Stimulated activated CD8-positive, alpha-beta memory T cell treated with anti-CD3 and anti-CD28 coated beads, Interleukin-7, amount 100 ng/mL, for 48 hours (primary cell): ENCODE results near the gene FGD2.
"Not testable (repeated sequence)": the region's sequence is repeated elsewhere in the genome, so short reads cannot be mapped to it uniquely, and the experiment has no call there.

Source experiments
- DNase-seq, 2 donors: peaks; one replicate each; pipeline ENCODE4 v3.0.0-alpha.2; 2020; ENCODE audit warnings: low read depth in 1 of 2; ENCODE audit errors: extremely low read depth in 1 of 2

FGD2 gene

DNA sequence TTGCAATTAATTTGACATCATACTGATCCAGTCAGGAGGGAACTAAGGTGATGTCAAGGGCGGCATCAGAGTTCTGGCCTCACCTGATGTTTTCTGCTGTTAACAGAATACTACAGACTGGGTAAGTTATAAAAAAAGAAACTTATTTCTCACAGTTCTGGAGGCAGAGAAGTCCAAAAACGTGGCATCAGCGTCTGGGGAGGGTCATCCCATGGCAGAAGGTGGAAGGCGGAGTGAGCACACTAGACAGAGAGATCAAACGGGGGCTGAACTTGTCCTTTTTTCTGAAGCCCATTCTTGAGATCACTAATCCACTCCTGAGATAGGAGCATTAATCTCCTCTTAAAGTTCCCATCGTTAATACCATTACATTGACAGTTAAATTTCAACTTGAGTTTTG, 16.2 kb upstream of the FGD2 start:
- no peak for DNase-seq

DNA sequence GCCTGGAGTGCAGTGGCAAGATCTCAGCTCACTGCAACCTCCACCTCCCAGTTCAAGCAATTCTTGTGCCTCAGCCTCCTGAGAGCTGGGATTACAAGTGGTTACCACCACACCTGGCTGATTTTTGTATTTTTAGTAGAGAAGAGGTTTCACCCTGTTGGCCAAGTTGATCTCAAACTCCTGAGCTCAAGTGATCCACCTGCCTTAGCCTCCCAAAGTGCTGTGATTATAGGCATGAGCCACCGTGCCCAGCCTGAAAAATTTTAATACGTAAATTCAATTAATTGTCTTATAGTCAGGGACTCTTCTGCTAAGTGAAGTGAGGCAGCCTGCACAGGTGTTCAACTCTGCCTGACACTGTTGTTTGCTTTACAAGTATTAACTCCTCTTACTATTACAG, 15.1 kb upstream of the FGD2 start:
- not testable (repeated sequence) for DNase-seq

DNA sequence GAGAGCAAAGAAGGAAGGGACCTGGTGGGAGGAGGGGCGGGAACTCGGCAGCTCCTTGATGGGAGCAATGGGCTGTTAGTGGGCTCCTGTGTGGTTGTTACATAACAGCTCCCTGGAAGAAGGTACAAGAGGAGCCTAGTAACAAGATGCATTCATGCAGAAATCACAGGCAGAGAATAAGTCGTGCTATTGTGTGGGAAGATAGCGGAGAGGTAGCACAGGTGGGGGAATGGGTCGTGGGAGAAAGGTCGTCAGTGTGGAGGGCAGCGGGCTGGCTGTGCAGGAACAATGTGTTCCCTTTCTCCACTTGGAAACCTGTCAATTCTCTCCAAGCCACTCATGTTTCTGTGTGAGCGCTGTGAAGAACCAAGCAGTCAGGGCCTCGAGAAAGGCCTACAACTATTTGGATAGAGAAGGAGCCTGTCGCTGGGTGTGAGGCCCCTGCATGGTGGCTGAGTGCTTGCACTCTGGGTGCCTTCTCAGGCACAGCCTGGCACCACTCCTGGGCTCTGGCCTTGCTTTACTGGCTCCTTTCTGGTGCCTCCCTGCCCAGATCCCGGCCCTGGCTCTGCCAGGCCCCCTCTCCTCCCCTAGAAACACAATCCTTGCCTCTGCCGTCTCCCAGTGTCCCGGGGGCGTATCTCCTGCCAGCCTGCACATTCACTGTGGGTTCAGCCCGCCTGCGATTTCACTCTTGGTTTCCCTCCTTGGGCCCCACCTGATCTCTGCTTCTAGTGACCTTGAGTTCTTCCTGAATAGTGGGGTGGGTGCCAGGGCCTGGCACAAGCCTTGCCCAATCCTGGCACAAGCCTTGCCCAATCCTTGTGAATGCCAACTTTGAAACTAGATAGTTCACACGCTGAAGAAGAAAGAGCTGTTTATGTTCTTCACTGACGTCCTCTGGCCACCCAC, 7.4 kb upstream of the FGD2 start:
- no peak for DNase-seq

- no peak for DNase-seq
Measured at GRCh38 chr6:36998723-36999038, 6.8 kb upstream of the FGD2 start.

GRCh38 chr6:36999061-36999750, 6.2 kb upstream of the FGD2 start:
- DNase-seq: no peak

DNA sequence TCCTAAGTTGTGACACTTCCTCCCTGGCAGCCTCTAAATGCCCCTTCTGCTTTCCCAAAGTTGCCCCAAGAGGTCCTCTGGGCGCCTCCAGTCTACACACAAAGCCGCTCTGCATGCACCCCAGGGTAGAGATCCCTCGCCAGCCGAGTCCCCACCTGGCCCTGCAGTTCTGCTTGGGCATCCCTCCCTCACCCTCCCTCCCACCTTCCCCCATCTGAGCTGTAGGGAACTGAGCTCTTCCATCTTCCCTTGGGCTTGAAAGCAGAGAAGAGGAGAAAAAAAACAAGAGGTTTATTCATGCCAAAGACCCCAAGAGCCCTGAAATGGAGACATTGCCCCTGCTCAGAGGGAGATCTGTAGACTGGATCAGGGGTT, 5.7 kb upstream of the FGD2 start:
- no peak for DNase-seq

DNA sequence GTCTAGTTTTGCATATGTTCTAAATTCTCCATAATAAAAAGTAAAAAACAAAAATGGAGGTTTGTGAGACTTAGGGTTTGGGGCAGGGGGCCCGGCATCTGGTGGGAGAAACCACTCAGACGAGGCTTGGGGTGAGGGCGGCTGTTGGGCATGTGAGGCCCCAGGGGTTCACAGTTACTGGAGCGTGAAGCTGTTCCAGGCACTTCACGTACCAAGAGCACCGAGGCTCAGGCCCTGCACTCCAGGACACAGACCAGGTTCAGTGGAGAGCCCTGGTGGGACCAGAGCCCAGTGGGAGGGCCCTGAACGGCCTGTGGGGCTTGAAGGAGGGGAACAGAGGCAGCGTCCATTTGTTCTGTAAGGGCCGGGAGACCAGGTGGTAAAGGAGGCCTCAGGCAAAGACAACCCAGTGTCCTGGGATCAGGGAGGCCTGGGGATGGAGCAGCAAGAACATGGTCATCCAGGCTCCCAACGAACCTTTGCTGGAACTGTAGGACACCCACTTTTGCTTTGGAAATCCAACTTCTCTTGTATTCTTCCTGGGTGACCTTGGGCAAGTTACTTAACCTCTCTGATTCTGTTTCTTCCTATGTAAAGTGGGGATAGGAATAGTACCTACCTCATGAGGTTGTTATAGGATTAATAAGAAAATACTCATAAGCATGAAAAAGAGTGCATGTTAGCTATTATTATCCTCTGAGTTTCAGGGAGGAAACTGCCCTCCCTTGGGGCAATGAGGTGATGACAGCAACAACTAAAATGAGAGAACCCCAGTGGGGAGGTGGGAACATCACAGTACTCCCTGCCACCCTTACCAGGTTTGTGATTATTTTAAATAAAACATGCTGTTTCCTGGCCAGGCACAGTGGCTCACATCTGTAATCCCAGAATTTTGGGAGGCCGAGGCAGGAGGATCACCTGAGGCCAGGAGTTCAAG, 1.1 kb upstream of the FGD2 start:
- DNase-seq: no peak

GRCh38 chr6:37005827-37006567, 542 bp downstream of the FGD2 start:
- DNase-seq: no peak

GRCh38 chr6:37006793-37007339, 1.4 kb downstream of the FGD2 start:
- no peak for DNase-seq

DNA sequence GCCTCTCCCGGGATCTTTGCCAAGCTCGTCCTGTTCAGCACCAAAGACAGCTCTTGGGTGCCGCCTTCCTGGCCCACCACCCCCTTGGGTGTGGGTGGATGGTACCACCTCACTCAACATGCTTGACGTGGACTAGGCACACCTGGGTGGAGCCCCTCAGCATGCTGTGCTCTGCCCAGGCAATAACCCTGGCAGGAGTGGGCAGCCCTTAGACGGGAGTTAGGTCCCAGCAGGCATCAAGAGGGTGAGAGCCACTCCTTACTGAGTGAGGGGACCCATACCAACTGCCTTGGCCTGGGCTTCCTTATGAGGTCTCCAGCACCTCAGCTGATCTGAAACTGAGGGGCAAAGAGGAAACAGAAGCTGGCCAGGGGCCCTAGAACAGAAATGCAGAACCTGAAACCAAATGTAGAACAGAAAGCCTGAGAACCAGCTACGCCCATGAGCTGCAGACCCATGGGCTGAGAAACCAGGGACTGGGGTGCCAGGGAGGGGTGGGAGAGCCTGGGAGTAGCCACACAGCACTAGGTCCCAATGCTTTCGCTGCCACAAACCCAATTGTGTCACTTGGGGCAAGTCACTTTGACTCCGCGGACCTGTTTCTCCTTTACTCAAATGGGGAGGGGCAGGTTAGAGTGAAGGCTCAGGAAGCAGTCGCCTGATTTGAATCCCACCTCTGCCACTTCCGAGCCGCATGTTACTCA, 2.0 kb downstream of the FGD2 start:
- no peak for DNase-seq

- no peak for DNase-seq
Measured at GRCh38 chr6:37008484-37009465, 3.3 kb downstream of the FGD2 start.

GRCh38 chr6:37010402-37010892, 5.0 kb downstream of the FGD2 start:
- no peak for DNase-seq

DNA sequence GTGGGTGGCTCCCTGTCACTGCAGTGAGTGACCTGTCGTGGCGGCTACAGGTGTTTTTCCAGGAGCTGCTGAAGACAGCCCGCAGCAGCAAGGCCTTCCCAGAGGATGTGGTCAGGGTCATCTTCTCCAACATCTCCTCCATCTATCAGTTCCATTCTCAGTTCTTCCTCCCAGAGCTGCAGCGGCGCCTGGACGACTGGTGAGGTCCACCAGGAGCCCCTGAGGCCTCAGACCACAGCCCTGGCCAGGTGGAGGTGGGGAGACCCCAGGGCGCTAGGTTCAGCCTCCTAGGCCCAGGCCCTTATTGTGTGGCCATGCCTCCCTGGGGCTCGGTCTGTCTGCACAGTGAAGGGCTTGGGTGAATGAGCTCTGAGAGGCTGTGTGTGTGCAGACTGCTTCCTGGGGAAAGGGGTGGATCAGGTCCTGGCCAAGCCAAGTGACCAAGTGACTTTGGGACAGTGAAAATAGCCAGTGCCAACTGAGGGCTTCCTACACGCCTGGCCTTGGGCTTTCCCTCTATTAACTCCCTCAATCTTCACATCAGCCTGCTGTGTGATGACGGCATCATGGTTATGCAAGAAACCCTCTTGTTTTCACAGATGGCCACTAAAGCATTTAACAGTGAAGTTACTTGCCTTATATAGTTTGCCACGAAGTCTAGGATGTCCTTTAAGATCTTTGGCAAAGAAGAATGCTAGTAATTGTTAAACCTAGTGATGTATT, 6.4 kb downstream of the FGD2 start:
- DNase-seq: no peak

- no peak for DNase-seq
Measured at GRCh38 chr6:37013516-37014491, 8.3 kb downstream of the FGD2 start.

DNA sequence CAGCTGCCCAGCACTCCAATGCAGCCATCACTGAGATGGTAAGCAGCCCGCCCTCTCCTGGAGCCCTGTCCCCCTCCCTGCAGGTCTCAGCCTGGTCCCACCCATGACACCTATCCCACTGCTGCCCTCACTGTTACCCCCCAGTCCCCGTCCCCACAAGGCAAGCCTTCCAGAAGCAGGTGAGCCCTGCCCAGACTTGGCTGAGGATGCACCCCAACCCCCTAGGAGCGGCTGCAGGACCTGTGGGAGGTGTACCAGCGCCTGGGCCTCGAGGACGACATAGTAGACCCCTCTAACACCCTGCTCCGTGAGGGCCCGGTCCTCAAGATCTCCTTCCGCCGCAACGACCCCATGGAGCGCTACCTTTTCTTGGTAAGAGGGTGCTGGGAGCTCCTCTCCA, 9.2 kb downstream of the FGD2 start:
- DNase-seq: no peak

DNA sequence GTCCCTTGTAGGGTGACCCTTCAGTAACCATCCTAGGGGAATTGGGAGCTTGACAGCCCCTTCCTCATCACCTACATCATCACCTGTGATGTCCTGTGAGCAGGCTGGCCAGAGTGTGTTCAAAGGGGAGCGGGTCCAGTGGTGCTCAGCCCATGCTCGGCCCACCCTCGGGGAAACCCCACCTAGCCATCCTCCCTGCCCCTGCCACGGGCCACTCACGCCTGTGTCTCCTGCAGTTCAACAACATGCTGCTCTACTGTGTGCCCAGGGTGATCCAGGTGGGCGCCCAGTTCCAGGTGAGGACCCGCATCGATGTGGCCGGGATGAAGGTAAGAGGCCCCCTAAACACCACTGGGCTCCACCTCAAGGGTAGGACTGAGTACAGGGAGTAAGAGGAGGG, 10.1 kb downstream of the FGD2 start:
- no peak for DNase-seq

DNA sequence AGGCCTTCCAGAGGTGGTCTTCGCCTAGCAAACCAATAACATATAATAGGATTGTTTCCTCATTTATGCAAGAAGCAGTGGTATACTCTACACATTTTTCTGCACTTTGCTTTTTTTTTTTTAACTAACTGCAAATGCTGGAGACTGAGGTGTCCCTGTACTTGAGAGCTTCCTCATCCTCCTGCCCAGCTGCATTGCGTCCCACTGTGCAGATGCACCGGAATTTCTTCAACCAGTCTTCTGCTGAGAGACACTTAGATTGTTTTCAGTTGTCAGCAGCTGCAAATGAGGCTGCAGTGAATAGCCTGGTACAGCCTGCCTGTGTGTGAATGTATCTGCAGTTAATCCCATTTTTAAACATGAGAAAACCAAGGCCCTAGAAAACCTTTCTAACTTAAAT, 11.5 kb downstream of the FGD2 start:
- no peak for DNase-seq
